HepG2 (cell line): ENCODE results near the gene CELSR2. TPM values are rescaled to one million over a fixed set of nuclear protein-coding genes. Genes with fewer than 3 reads are reported as not detected.
A peak's percentile ranks its signal among the peaks of the same experiment; 100 is the strongest.

Experiments used
- CCAR2 ChIP-seq: fragments of 200-400 bp; formaldehyde crosslinking; optimal IDR thresholded peaks from 2 replicates; pipeline ENCODE3; 2018; ENCODE audit warnings: low read depth, mild to moderate bottlenecking, low read length, moderate library complexity
- ELK4 ChIP-seq: sonication (generic); formaldehyde crosslinking; IDR thresholded peaks from 2 replicates; pipeline ENCODE4 v1.9.0; 2021; ENCODE audit warnings: missing genetic modification reagents, borderline replicate concordance
- HDAC2 ChIP-seq: sonication (generic); formaldehyde crosslinking; IDR thresholded peaks from 2 replicates; pipeline ENCODE4 v1.4.0; 2020; ENCODE audit warnings: missing genetic modification reagents
- MAFF ChIP-seq: IDR thresholded peaks from 2 replicates; pipeline ENCODE4 v1.6.1; 2011; ENCODE audit warnings: low read depth, low read length, improper control_type of control experiment
- MYC ChIP-seq: sonication (generic); formaldehyde crosslinking; IDR thresholded peaks from 2 replicates; pipeline ENCODE4 v1.9.0; 2021; ENCODE audit warnings: missing genetic modification reagents, borderline replicate concordance
- NPAS2 ChIP-seq: sonication (generic); formaldehyde crosslinking; IDR thresholded peaks from 2 replicates; pipeline ENCODE4 v1.8.0; 2022; ENCODE audit warnings: mild to moderate bottlenecking, missing genetic modification reagents, borderline replicate concordance
- NR2C2 ChIP-seq: sonication (generic); formaldehyde crosslinking; IDR thresholded peaks from 2 replicates; pipeline ENCODE4 v1.4.0; 2020; ENCODE audit warnings: missing genetic modification reagents, mild to moderate bottlenecking, moderate library complexity, borderline replicate concordance
- POLR2AphosphoS2 ChIP-seq: IDR thresholded peaks from 2 replicates; pipeline ENCODE4 v1.6.1; 2011; ENCODE audit warnings: low read depth, low read length, improper control_type of control experiment
- RAD21 ChIP-seq: fragments of 450-650 bp; formaldehyde crosslinking; IDR thresholded peaks from 2 replicates; pipeline ENCODE4 v1.5.0; 2020; ENCODE audit warnings: mild to moderate bottlenecking
- RFXAP ChIP-seq: sonication (generic); formaldehyde crosslinking; IDR thresholded peaks from 2 replicates; pipeline ENCODE4 v1.4.0; 2020; ENCODE audit warnings: missing genetic modification reagents, borderline replicate concordance
- SIX4 ChIP-seq: sonication (generic); formaldehyde crosslinking; IDR thresholded peaks from 2 replicates; pipeline ENCODE4 v1.4.0; 2020; ENCODE audit warnings: missing genetic modification reagents
- TGIF2 ChIP-seq: IDR thresholded peaks from 2 replicates; pipeline ENCODE4 v1.6.1; 2016; ENCODE audit warnings: control low read depth, missing compliant biosample characterization
- ZFP36 ChIP-seq: fragments of 150-350 bp; IDR thresholded peaks from 2 replicates; pipeline ENCODE4 v1.6.1; 2018; ENCODE audit warnings: borderline replicate concordance, low read length, low read depth; ENCODE audit not compliant: partially characterized antibody
- ZNF121 ChIP-seq: sonication (generic); formaldehyde crosslinking; IDR thresholded peaks from 2 replicates; pipeline ENCODE4 v1.5.0; 2020; ENCODE audit warnings: mild to moderate bottlenecking, missing genetic modification reagents
- ZNF333 ChIP-seq: sonication (generic); formaldehyde crosslinking; IDR thresholded peaks from 2 replicates; pipeline ENCODE4 v1.4.0; 2020; ENCODE audit warnings: mild to moderate bottlenecking, missing genetic modification reagents, borderline replicate concordance
- ZNF770 ChIP-seq: sonication (generic); formaldehyde crosslinking; IDR thresholded peaks from 2 replicates; pipeline ENCODE4 v1.5.0; 2020; ENCODE audit warnings: mild to moderate bottlenecking, missing genetic modification reagents
- ZXDC ChIP-seq: sonication (generic); formaldehyde crosslinking; IDR thresholded peaks from 2 replicates; pipeline ENCODE4 v1.5.0; 2020; ENCODE audit warnings: mild to moderate bottlenecking, missing genetic modification reagents
- polyA plus RNA-seq, 8 experiments: library from polyadenylated mRNA; depleted of rRNA in 3 of 8; stranded (reverse) in 7 of 8; unstranded in 1 of 8; fragments of >200 nt; fragmentation: Illumina TruSeq in 4 of 8; extraction: Trizol in 4 of 8; gene quantifications; 2 replicates each; pipeline versions ENCODE4 v1.2.1 to v1.2.3, GENCODE V29; 2011 to 2016; ENCODE audit warnings: low read depth in 4 of 8, missing spikeins in 1 of 8, mixed read lengths in 1 of 8; ENCODE audit not compliant: insufficient read depth in 1 of 8
- total RNA-seq, 5 experiments: library from RNA; depleted of rRNA; stranded (reverse); fragments of >200 nt; fragmentation: Illumina TruSeq; extraction: Trizol; gene quantifications; 2 replicates each; pipeline ENCODE4 v1.2.3, GENCODE V29; 2016; ENCODE audit warnings: low read depth in 1 of 5
- TF ChIP-seq, protein P1 (sequence below): IDR thresholded peaks from 2 replicates; pipeline ENCODE4 v1.6.1; 2012; ENCODE audit warnings: inconsistent platforms
- TF ChIP-seq, protein P2 (sequence below): sonication (generic); formaldehyde crosslinking; IDR thresholded peaks from 2 replicates; pipeline ENCODE4 v1.4.0; 2020; ENCODE audit warnings: missing genetic modification reagents, borderline replicate concordance
- TF ChIP-seq, protein P3 (sequence below): IDR thresholded peaks from 2 replicates; pipeline ENCODE4 v1.6.1; 2016; ENCODE audit warnings: low read depth, control low read depth

Gene CELSR2
- total and polyA plus RNA-seq, 2 of the 13 experiments (the other 11 are each of a cell fraction or from before 2014, with no cell fraction given), result 4.0 to 6.6 TPM

GRCh38 chr1:109299558-109300343, 50.4 kb downstream of the CELSR2 start (continued):
- no peak for TF ChIP-seq RAD21 (CRISPR knock-in tag)
- TF ChIP-seq ZFP36, result no peak
- TF ChIP-seq ELK4 (CRISPR knock-in tag), result no peak
- TF ChIP-seq ZNF333 (CRISPR knock-in tag), result no peak
- TF ChIP-seq ZNF770 (CRISPR knock-in tag), result no peak
- no peak for TF ChIP-seq ZNF121 (CRISPR knock-in tag)
- TF ChIP-seq HDAC2 (CRISPR knock-in tag), result no peak
- no peak; the same call in 1 of the 2 replicates for TF ChIP-seq MYC
- TF ChIP-seq MAFF, result no peak
- TF ChIP-seq NPAS2 (CRISPR knock-in tag), result no peak
- TF ChIP-seq, protein P1, sequence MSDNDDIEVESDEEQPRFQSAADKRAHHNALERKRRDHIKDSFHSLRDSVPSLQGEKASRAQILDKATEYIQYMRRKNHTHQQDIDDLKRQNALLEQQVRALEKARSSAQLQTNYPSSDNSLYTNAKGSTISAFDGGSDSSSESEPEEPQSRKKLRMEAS, result peak; percentile 49
- TF ChIP-seq SIX4, result no peak
- no peak for TF ChIP-seq ZXDC (CRISPR knock-in tag)
- no peak for TF ChIP-seq CCAR2
- peak; percentile 41; the same call in 1 of the 2 replicates for TF ChIP-seq TGIF2
- peak; percentile 84; the same call in 1 of the 2 replicates for TF ChIP-seq POLR2AphosphoS2
- TF ChIP-seq, protein P2, sequence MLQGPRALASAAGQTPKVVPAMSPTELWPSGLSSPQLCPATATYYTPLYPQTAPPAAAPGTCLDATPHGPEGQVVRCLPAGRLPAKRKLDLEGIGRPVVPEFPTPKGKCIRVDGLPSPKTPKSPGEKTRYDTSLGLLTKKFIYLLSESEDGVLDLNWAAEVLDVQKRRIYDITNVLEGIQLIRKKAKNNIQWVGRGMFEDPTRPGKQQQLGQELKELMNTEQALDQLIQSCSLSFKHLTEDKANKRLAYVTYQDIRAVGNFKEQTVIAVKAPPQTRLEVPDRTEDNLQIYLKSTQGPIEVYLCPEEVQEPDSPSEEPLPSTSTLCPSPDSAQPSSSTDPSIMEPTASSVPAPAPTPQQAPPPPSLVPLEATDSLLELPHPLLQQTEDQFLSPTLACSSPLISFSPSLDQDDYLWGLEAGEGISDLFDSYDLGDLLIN (CRISPR knock-in tag), result no peak
- no peak for TF ChIP-seq RFXAP (CRISPR knock-in tag)
- TF ChIP-seq, protein P3, sequence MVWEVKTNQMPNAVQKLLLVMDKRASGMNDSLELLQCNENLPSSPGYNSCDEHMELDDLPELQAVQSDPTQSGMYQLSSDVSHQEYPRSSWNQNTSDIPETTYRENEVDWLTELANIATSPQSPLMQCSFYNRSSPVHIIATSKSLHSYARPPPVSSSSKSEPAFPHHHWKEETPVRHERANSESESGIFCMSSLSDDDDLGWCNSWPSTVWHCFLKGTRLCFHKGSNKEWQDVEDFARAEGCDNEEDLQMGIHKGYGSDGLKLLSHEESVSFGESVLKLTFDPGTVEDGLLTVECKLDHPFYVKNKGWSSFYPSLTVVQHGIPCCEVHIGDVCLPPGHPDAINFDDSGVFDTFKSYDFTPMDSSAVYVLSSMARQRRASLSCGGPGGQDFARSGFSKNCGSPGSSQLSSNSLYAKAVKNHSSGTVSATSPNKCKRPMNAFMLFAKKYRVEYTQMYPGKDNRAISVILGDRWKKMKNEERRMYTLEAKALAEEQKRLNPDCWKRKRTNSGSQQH (CRISPR knock-in tag), result no peak
- peak; percentile 12; the same call in 1 of the 2 replicates for TF ChIP-seq NR2C2
